Measurements from ENCODE around the gene RPL7A. TPM values are rescaled to one million over a fixed set of nuclear protein-coding genes. Genes with fewer than 3 reads are reported as not detected.

The RPL7A gene
- total and polyA plus RNA-seq, 9 donors: 3,805 to 6,397 (median 4,279) TPM

GRCh38 chr9:133344979-133345378, 3.0 kb upstream of the RPL7A start:
- H3K27ac ChIP-seq: no peak overlapping the region
- no peak overlapping the region for H3K4me3 ChIP-seq
- peaks cover 5% of the 10 kb centered on the region for H3K4me1 ChIP-seq (ENCODE audit: insufficient read depth)
- H3K27me3 ChIP-seq: no peaks in the 10 kb centered on the region
- no peaks in the 10 kb centered on the region for H3K9me3 ChIP-seq
- intact Hi-C loops (cut with DNase I): no loop called here
- TF ChIP-seq EP300 (IDR thresholded peaks at IDR 0.05) (no peak), CTCF (IDR thresholded peaks at IDR 0.05) (no peak), POLR2A (IDR thresholded peaks at IDR 0.05) (no peak)
- WGBS, 3 donors: 90 to 93% (median 92%) methylated on average over 12 of the region's 12 CpGs
- no peak for DNase-seq
- H3K36me3 ChIP-seq: no peaks in the 10 kb centered on the region

GRCh38 chr9:133345596-133345995, 2.4 kb upstream of the RPL7A start:
- no peaks in the 10 kb centered on the region for H3K27me3 ChIP-seq
- WGBS, 3 donors: 85 to 89% (median 88%) methylated on average over 6 of the region's 6 CpGs
- DNase-seq: no peak
- intact Hi-C loops (cut with DNase I): no loop called here
- TF ChIP-seq CTCF (IDR thresholded peaks at IDR 0.05) (no peak), EP300 (IDR thresholded peaks at IDR 0.05) (no peak), POLR2A (IDR thresholded peaks at IDR 0.05) (no peak)
- no peaks in the 10 kb centered on the region for H3K36me3 ChIP-seq
- no peaks in the 10 kb centered on the region for H3K9me3 ChIP-seq
- H3K4me3 ChIP-seq: no peak overlapping the region
- H3K4me1 ChIP-seq (ENCODE audit: insufficient read depth): peaks cover 5% of the 10 kb centered on the region
- no peak overlapping the region for H3K27ac ChIP-seq

GRCh38 chr9:133346021-133346785, 1.8 kb upstream of the RPL7A start:
- H3K4me3 ChIP-seq: peak overlapping the region; percentile 90
- no peaks in the 10 kb centered on the region for H3K27me3 ChIP-seq
- TF ChIP-seq CTCF (IDR thresholded peaks at IDR 0.05) (no peak), EP300 (IDR thresholded peaks at IDR 0.05) (no peak), POLR2A (IDR thresholded peaks at IDR 0.05) (no peak)
- DNase-seq: peak in 2 of 5 donors; percentile 40 to 63
- H3K27ac ChIP-seq: peak overlapping the region in 1 of 2 donors; percentile 77
- no peaks in the 10 kb centered on the region for H3K9me3 ChIP-seq
- no peaks in the 10 kb centered on the region for H3K36me3 ChIP-seq
- intact Hi-C loops (cut with DNase I): no loop called here
- peaks cover 5% of the 10 kb centered on the region for H3K4me1 ChIP-seq (ENCODE audit: insufficient read depth)
- 60 to 64% (median 61%) methylated on average over 15 of the region's 15 CpGs for WGBS, 3 donors

- no peak for TF ChIP-seq POLR2A (IDR thresholded peaks at IDR 0.05)
- no peak for TF ChIP-seq CTCF (IDR thresholded peaks at IDR 0.05)
- TF ChIP-seq EP300 (IDR thresholded peaks at IDR 0.05): no peak
- peak; percentile 34 to 70 (median 62) for DNase-seq
- H3K4me1 ChIP-seq (ENCODE audit: insufficient read depth): peaks cover 5% of the 10 kb centered on the region
- no peaks in the 10 kb centered on the region for H3K27me3 ChIP-seq
- no peaks in the 10 kb centered on the region for H3K9me3 ChIP-seq
- H3K27ac ChIP-seq: peak overlapping the region; percentile 77 to 87
- intact Hi-C loops (cut with DNase I): no loop called here
- H3K4me3 ChIP-seq: peak overlapping the region; percentile 90
- 0 to 1% (median 0%) methylated on average over 33 to 41 of the region's 41 CpGs for WGBS, 3 donors
- H3K36me3 ChIP-seq: no peaks in the 10 kb centered on the region
Observed at GRCh38 chr9:133347515-133347984, 468 bp upstream of the RPL7A start.
